ENCODE results near the gene MCRIP1.

Gene MCRIP1

GRCh38 chr17:81833160-81833920, at the start of gene MCRIP1:
MCRIP1 (minus strand) TSS chr17:81833291; CDS start chr17:81824506, 8,785 bp downstream.
- DNase-seq (ENCODE audit: low spot score): peak; percentile 80

- DNase-seq (ENCODE audit: low spot score): no peak
Measured at GRCh38 chr17:81879121-81879520, 46.0 kb upstream of the MCRIP1 start.

GRCh38 chr17:81878294-81878693, 45.2 kb upstream of the MCRIP1 start:
- no peak for DNase-seq (ENCODE audit: low spot score)

GRCh38 chr17:81877569-81877968, 44.5 kb upstream of the MCRIP1 start:
- DNase-seq (ENCODE audit: low spot score): no peak

- peak; percentile 74 for DNase-seq (ENCODE audit: low spot score)
Measured at GRCh38 chr17:81871387-81872230, 38.5 kb upstream of the MCRIP1 start.

GRCh38 chr17:81870981-81871386, 37.9 kb upstream of the MCRIP1 start, which contains the start of gene ARHGDIA:
ARHGDIA (minus strand) TSS chr17:81871337; CDS start chr17:81869930, 1,407 bp downstream.
- DNase-seq (ENCODE audit: low spot score): no peak

- no peak for DNase-seq (ENCODE audit: low spot score)
Measured at GRCh38 chr17:81870131-81870980, 37.3 kb upstream of the MCRIP1 start.

GRCh38 chr17:81869221-81870130, 36.4 kb upstream of the MCRIP1 start:
- no peak for DNase-seq (ENCODE audit: low spot score)

- DNase-seq (ENCODE audit: low spot score): no peak
Measured at GRCh38 chr17:81868674-81869220, 35.7 kb upstream of the MCRIP1 start.

GRCh38 chr17:81867991-81868673, 35.0 kb upstream of the MCRIP1 start:
- DNase-seq (ENCODE audit: low spot score): no peak

GRCh38 chr17:81867170-81867990, 34.3 kb upstream of the MCRIP1 start:
- DNase-seq (ENCODE audit: low spot score): no peak

- DNase-seq (ENCODE audit: low spot score): no peak
Measured at GRCh38 chr17:81866440-81867169, 33.5 kb upstream of the MCRIP1 start.

- DNase-seq (ENCODE audit: low spot score): no peak
Measured at GRCh38 chr17:81865733-81866439, 32.8 kb upstream of the MCRIP1 start.

- no peak for DNase-seq (ENCODE audit: low spot score)
Measured at GRCh38 chr17:81865358-81865732, 32.3 kb upstream of the MCRIP1 start.

- DNase-seq (ENCODE audit: low spot score): no peak
Measured at GRCh38 chr17:81863833-81864768, 31.0 kb upstream of the MCRIP1 start.

GRCh38 chr17:81863123-81863675, 30.1 kb upstream of the MCRIP1 start:
- no peak for DNase-seq (ENCODE audit: low spot score)
